ENCODE results near the gene PROSER2.

The PROSER2 gene, protein sequence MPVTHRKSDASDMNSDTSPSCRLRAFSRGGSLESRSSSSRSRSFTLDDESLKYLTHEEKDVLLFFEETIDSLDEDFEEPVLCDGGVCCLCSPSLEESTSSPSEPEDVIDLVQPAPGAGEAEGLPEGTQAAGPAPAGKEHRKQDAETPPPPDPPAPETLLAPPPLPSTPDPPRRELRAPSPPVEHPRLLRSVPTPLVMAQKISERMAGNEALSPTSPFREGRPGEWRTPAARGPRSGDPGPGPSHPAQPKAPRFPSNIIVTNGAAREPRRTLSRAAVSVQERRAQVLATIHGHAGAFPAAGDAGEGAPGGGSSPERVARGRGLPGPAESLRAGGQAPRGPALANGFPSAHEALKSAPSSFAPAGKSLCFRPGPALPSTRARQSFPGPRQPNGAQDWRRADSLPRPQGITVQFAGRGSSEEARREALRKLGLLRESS

DNA sequence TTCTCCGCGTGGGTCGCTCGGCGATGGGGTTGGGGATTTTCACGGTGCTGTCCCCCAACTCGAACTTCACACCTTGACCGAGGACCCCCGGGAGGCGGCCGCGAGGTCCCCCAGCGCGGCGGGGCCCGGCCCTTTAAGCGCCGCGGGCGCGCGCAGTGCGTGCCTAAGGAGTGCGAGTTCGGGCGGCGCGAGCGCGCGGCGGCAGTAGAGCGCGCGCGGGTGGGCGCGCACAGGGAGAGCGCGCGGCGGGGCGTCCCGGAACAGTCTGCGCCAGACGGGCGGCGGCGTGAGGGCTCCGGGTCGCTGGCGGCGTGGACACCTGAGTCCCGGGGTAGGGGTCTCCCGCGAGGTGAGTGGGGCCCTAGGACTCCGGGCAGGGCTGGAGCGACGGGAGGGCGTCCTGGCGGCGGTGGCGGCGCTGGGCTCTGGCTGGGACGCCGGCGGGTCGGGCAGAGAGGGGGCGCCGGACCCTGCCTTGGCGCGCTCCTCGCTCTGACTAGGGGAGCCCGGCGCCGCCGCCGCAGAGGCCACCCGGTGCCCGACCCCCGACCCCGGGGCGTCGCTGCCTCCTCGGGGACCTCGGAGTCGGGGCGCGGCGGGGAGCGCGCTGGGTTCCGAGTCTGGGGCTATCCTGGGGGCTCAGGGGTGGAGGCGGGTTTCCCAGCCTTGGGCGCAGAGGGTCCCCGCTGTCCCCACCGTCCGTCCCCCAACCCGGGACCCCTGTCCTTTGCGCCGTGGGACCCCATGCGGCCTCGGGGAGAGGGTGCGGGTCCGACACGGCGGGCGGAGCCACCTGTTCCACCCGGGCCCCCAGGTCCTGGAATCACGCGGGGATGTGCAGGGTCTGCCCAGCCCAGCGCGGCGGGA lies at the start of gene PROSER2:
Gene PROSER2 (plus strand): TSS at position 235 of the 867 bp plus-strand sequence. CDS start 28,722 bp downstream, outside the sequence.
- peak; percentile 79 for DNase-seq
- in situ Hi-C loops (cut with MboI; ENCODE audit: low pct_unique_long_range_greater_than_20kb, low sequenced_read_pairs), result no loop called here

GRCh38 chr10:11773761-11774441 lies 49.3 kb upstream of the PROSER2 start:
- no peak for DNase-seq
- in situ Hi-C loops (cut with MboI; ENCODE audit: low pct_unique_long_range_greater_than_20kb, low sequenced_read_pairs), result no loop called here

DNA sequence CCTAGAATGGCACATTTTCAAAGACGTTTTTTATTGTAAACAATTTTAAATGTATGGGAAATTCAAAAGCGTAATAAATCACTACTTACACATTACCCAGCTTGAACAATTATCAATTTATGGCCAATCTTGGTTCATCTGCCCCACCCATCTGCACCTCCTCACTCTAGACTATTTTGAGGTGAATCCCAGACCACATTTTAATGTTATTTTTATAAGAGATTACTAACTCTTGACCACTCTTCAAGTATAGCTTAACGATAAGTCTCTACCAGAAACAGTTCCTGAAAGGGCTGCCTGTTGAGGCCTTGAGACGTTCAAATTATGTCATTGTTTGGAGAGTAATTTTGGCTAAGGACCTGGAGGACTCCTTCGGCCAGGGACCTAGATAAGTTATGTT lies 47.7 kb upstream of the PROSER2 start:
- DNase-seq, result no peak

DNA sequence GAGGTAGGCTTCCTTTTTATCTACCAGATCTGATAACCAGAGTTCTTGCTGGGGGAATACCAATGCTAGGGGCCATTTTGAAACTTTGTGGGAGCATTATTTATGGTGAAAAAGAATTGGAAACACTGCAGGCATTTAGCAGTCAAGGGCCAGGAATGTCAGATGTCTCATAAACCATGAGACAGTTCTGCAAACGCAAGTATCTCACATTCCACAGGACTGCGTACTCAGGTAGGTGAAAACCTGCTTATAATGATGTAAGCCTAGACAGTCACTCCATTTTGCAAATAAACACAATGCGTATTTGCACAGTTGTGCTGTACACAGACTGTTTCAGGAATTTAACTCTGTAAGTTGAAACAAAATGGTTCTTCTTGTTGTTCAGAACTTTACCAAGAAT lies 47.1 kb upstream of the PROSER2 start:
- no peak for DNase-seq
- in situ Hi-C loops (cut with MboI; ENCODE audit: low pct_unique_long_range_greater_than_20kb, low sequenced_read_pairs), result no loop called here

More for the DNA sequence above, 47.7 kb upstream of the PROSER2 start:
- in situ Hi-C loops (cut with MboI; ENCODE audit: low pct_unique_long_range_greater_than_20kb, low sequenced_read_pairs), result no loop called here

- no peak for DNase-seq
- in situ Hi-C loops (cut with MboI; ENCODE audit: low pct_unique_long_range_greater_than_20kb, low sequenced_read_pairs), result no loop called here
These were observed 42.0 kb upstream of the PROSER2 start for GRCh38 chr10:11781114-11781513.

GRCh38 chr10:11782793-11783557 lies 40.2 kb upstream of the PROSER2 start:
- in situ Hi-C loops (cut with MboI; ENCODE audit: low pct_unique_long_range_greater_than_20kb, low sequenced_read_pairs), result no loop called here
- DNase-seq, result peak; percentile 71

GRCh38 chr10:11783558-11783865 lies 39.6 kb upstream of the PROSER2 start:
- DNase-seq, result no peak
- in situ Hi-C loops (cut with MboI; ENCODE audit: low pct_unique_long_range_greater_than_20kb, low sequenced_read_pairs), result no loop called here

- in situ Hi-C loops (cut with MboI; ENCODE audit: low pct_unique_long_range_greater_than_20kb, low sequenced_read_pairs), result no loop called here
- DNase-seq, result no peak
These were observed 35.8 kb upstream of the PROSER2 start for GRCh38 chr10:11787374-11787773.

DNA sequence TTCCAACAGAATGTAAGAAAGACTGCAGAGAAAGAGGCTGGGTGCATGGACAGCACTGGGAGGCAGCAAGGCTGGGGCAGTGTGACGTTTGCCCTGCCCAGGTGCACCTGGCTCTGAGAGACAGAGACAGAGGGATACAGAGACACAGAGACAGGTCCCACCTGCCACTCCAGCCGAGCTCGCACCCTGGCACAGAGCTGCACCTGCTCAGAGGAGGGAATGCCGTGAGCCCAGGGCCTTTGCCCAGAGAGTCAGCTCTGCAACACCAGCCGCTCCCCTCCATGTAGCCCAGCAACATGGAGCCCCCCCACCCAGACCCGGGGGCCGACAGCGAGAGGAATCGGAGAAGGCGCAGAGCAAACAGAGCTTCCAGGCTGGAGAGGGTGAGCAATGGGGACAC lies 35.3 kb upstream of the PROSER2 start:
- in situ Hi-C loops (cut with MboI; ENCODE audit: low pct_unique_long_range_greater_than_20kb, low sequenced_read_pairs), result no loop called here
- no peak for DNase-seq

DNA sequence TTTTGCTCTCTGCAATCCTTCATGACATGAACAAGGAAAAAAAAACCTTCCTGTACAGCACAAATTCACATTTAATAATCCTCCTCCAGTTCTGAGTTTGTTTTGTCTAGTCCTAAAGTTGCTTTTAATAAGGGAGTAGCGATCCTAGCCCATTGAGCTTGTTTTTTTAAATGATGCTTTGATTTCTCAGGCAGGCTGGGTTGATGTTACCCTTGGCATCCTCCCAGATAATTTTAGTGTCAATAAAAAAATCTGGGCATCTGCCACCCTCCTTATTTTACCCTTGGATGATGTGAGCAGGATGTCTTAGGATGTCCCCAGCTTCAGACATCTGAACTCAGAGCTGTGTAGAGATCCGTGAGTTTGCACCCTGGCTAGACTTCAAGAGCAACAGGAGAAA lies 33.9 kb upstream of the PROSER2 start:
- in situ Hi-C loops (cut with MboI; ENCODE audit: low pct_unique_long_range_greater_than_20kb, low sequenced_read_pairs), result no loop called here
- DNase-seq, result no peak

- in situ Hi-C loops (cut with MboI; ENCODE audit: low pct_unique_long_range_greater_than_20kb, low sequenced_read_pairs), result no loop called here
- DNase-seq, result no peak
These were observed 33.2 kb upstream of the PROSER2 start for GRCh38 chr10:11789956-11790355.

GRCh38 chr10:11793762-11794479 lies 29.2 kb upstream of the PROSER2 start:
- in situ Hi-C loops (cut with MboI; ENCODE audit: low pct_unique_long_range_greater_than_20kb, low sequenced_read_pairs), result no loop called here
- DNase-seq, result no peak

DNA sequence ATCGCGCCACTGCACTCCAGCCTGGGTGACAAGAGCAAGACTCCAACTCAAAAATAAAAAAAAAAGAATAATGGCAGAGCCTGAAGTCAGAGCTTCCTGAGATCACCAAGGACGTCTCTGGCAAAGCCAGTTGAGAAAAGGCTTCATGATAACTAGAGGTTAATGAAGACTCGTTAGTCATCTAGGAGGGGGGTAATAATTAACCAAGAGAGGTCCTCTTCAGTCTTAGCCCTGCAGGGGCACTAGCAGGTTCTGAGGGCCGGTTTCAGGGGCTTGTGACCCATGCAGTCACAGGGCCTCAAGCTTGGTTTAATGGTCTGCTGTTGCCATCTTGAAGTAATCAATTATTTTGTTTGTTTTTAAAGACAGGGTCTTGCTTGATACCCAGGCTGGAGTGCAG lies 28.6 kb upstream of the PROSER2 start:
- DNase-seq, result no peak
- in situ Hi-C loops (cut with MboI; ENCODE audit: low pct_unique_long_range_greater_than_20kb, low sequenced_read_pairs), result no loop called here

GRCh38 chr10:11795101-11795920 lies 27.8 kb upstream of the PROSER2 start:
- in situ Hi-C loops (cut with MboI; ENCODE audit: low pct_unique_long_range_greater_than_20kb, low sequenced_read_pairs), result no loop called here
- no peak for DNase-seq

- in situ Hi-C loops (cut with MboI; ENCODE audit: low pct_unique_long_range_greater_than_20kb, low sequenced_read_pairs), result no loop called here
- no peak for DNase-seq
These were observed 26.7 kb upstream of the PROSER2 start for GRCh38 chr10:11796474-11796873.

DNA sequence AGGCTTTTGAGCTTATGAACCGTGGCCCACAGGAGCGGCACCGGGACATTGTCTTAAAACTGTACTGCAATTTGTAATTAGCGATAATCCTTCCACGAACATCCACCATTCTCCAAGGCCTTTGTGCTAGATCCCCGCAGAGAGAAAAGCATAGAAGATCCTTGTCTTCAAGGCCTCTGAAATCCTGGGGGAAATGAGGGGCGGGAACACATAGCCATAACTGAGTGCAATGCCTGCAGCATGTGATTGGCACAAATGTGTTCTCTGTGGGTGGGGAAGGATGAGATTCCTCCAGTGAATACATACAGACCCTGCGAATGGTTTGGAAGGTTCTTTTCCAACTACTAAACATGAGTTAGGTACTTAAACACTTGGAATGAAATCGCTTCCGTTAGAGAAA lies 25.9 kb upstream of the PROSER2 start:
- no peak for DNase-seq
- in situ Hi-C loops (cut with MboI; ENCODE audit: low pct_unique_long_range_greater_than_20kb, low sequenced_read_pairs), result no loop called here

DNA sequence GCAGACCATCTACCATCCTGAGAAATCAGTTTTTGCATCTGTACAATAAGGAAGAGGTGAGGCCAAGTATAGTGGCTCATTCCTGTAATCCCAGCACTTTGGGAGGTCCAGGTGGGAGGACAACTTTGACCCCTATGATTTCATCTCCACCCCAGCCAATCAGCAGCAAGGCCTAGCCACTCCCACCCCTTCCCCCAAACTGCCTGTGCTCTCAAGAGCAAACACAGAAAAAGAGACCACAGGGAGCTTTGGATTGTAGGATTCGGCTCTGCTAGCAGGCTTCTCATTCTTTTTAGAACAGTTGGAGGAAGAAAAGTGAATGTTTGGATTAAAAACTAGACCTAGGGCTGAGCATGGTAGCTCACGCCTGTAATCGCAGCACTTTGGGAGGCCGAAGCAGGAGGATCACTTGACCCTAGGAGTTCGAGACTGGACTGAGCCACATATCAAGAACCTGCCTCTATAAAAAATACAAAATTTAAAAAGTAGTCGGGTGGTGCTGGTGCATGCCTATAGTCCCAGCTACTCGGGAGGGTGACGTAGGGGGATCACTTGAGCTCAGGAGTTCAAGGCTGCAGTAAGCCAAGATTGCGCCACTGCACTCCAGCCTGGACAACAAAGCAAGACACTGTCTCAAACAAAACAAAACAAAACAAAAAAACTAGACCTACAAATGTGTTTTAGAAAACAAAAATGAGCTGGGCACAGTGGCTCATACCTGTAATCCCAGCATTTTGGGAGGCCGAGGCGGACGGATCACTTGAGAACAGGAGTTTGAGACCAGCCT lies 25.1 kb upstream of the PROSER2 start:
- in situ Hi-C loops (cut with MboI; ENCODE audit: low pct_unique_long_range_greater_than_20kb, low sequenced_read_pairs), result no loop called here
- DNase-seq, result no peak
